Karpas-422 (cell line): Measurements from ENCODE around the gene RIMBP2. TPM values are rescaled to one million over a fixed set of nuclear protein-coding genes. Genes with fewer than 3 reads are reported as not detected.

ENCODE experiments used
- DNase-seq: peaks from one replicate; pipeline ENCODE4 v3.0.0-alpha.2; 2015
- H2AFZ ChIP-seq: fragments of 200-600 bp; sonication (generic); 2 replicates; pipeline ENCODE4 v1.6.1; 2014; ENCODE audit warnings: antibody characterized with exemption, low read length, mixed read lengths
- H3K27ac ChIP-seq: fragments of 200-600 bp; sonication (generic); 2 replicates; pipeline ENCODE4 v1.5.1; 2014; ENCODE audit warnings: mild to moderate bottlenecking, low read length, moderate library complexity
- H3K27me3 ChIP-seq: fragments of 200-600 bp; sonication (generic); 2 replicates; pipeline ENCODE4 v1.6.1; 2014; ENCODE audit warnings: low read length, mixed read lengths
- H3K36me3 ChIP-seq: fragments of 200-600 bp; sonication (generic); 2 replicates; pipeline ENCODE4 v1.6.1; 2014; ENCODE audit warnings: low read length, mixed read lengths; ENCODE audit not compliant: insufficient read depth
- H3K4me1 ChIP-seq: fragments of 200-600 bp; sonication (generic); 2 replicates; pipeline ENCODE4 v1.6.1; 2014; ENCODE audit warnings: mild to moderate bottlenecking, low read length, mixed read lengths
- H3K4me2 ChIP-seq: fragments of 200-600 bp; sonication (generic); 2 replicates; pipeline ENCODE4 v1.6.1; 2014; ENCODE audit warnings: low read length, low read depth, mild to moderate bottlenecking; ENCODE audit not compliant: poor library complexity, severe bottlenecking
- H3K4me3 ChIP-seq: fragments of 200-600 bp; sonication (generic); 2 replicates; pipeline ENCODE4 v1.5.1; 2014; ENCODE audit warnings: mild to moderate bottlenecking, antibody characterized with exemption, low read length, mixed read lengths
- H3K79me2 ChIP-seq: fragments of 200-600 bp; sonication (generic); 2 replicates; pipeline ENCODE4 v1.6.1; 2014; ENCODE audit warnings: mild to moderate bottlenecking, low read length, mixed read lengths
- H3K9ac ChIP-seq: fragments of 200-600 bp; sonication (generic); 2 replicates; pipeline ENCODE4 v1.6.0; 2014; ENCODE audit warnings: low read length
- H3K9me2 ChIP-seq: fragments of 200-600 bp; sonication (generic), shearing (Covaris generic); replicated peaks from 2 replicates; pipeline ENCODE4 v1.6.0; 2014; ENCODE audit warnings: mild to moderate bottlenecking, low read length, moderate library complexity; ENCODE audit not compliant: insufficient read depth
- H3K9me3 ChIP-seq: fragments of 300-700, 200-600 bp; sonication (generic); 2 replicates; pipeline ENCODE4 v1.6.1; 2014; ENCODE audit warnings: low read length, mixed read lengths
- H4K20me1 ChIP-seq: fragments of 200-600 bp; sonication (generic); 2 replicates; pipeline ENCODE4 v1.6.1; 2014; ENCODE audit warnings: mild to moderate bottlenecking, antibody characterized with exemption, low read length, low read depth; ENCODE audit not compliant: insufficient read depth
- total RNA-seq: library from RNA; depleted of rRNA; stranded (reverse); fragments of >200 nt; shearing (Covaris generic); gene quantifications from 2 replicates; pipeline ENCODE4 v1.2.3, GENCODE V29; 2014; ENCODE audit warnings: low replicate concordance

The RIMBP2 gene
- total RNA-seq, 1 experiment from 2014 or later: not detected

GRCh38 chr12:130559806-130560205 is 156.3 kb downstream of the RIMBP2 start:
- Histone ChIP-seq H3K9ac (no peak overlapping the region), H3K4me2 (no peak overlapping the region), H3K36me3 (no peaks in the 10 kb centered on the region), H3K4me3 (no peak overlapping the region), H3K27ac (no peak overlapping the region), H2AFZ (no peak overlapping the region), H3K79me2 (no peaks in the 10 kb centered on the region), H3K27me3 (no peaks in the 10 kb centered on the region), H3K4me1 (no peaks in the 10 kb centered on the region), H3K9me2 (no peaks in the 10 kb centered on the region), H4K20me1 (no peaks in the 10 kb centered on the region), H3K9me3 (no peaks in the 10 kb centered on the region)
- DNase-seq: no peak

GRCh38 chr12:130557886-130558765 is 158.0 kb downstream of the RIMBP2 start:
- no peak overlapping the region for H3K4me3 ChIP-seq
- H3K36me3 ChIP-seq: no peaks in the 10 kb centered on the region
- H3K27ac ChIP-seq: no peak overlapping the region
- no peaks in the 10 kb centered on the region for H3K9me3 ChIP-seq
- no peaks in the 10 kb centered on the region for H3K79me2 ChIP-seq
- H3K4me2 ChIP-seq: no peak overlapping the region
- no peak overlapping the region for H2AFZ ChIP-seq
- H3K9ac ChIP-seq: no peak overlapping the region
- H4K20me1 ChIP-seq: no peaks in the 10 kb centered on the region
- no peak for DNase-seq
- H3K9me2 ChIP-seq: no peaks in the 10 kb centered on the region
- H3K27me3 ChIP-seq: no peaks in the 10 kb centered on the region
- H3K4me1 ChIP-seq: no peaks in the 10 kb centered on the region

GRCh38 chr12:130557201-130557600 is 158.9 kb downstream of the RIMBP2 start:
- Histone ChIP-seq H3K27ac (no peak overlapping the region), H3K4me1 (no peaks in the 10 kb centered on the region), H3K4me2 (no peak overlapping the region), H3K36me3 (no peaks in the 10 kb centered on the region), H4K20me1 (no peaks in the 10 kb centered on the region), H3K9me2 (no peaks in the 10 kb centered on the region), H3K27me3 (no peaks in the 10 kb centered on the region), H2AFZ (no peak overlapping the region), H3K9me3 (no peaks in the 10 kb centered on the region), H3K9ac (no peak overlapping the region), H3K4me3 (no peak overlapping the region), H3K79me2 (no peaks in the 10 kb centered on the region)
- DNase-seq: no peak

- Histone ChIP-seq H3K4me1 (no peaks in the 10 kb centered on the region), H3K9ac (no peak overlapping the region), H3K79me2 (no peaks in the 10 kb centered on the region), H3K4me3 (no peak overlapping the region), H4K20me1 (no peaks in the 10 kb centered on the region), H3K9me2 (no peaks in the 10 kb centered on the region), H3K27me3 (no peaks in the 10 kb centered on the region), H3K4me2 (no peak overlapping the region), H2AFZ (no peak overlapping the region), H3K27ac (no peak overlapping the region), H3K9me3 (peaks cover 2% of the 10 kb centered on the region; the same call in 1 of the 2 replicates), H3K36me3 (no peaks in the 10 kb centered on the region)
- DNase-seq: no peak
These were observed 159.5 kb downstream of the RIMBP2 start for GRCh38 chr12:130556486-130557055.

GRCh38 chr12:130555628-130556485 is 160.2 kb downstream of the RIMBP2 start:
- peaks cover 4% of the 10 kb centered on the region; the same call in 1 of the 2 replicates for H3K9me3 ChIP-seq
- DNase-seq: no peak
- no peaks in the 10 kb centered on the region for H3K9me2 ChIP-seq
- H4K20me1 ChIP-seq: no peaks in the 10 kb centered on the region
- H3K4me1 ChIP-seq: no peaks in the 10 kb centered on the region
- H3K79me2 ChIP-seq: no peaks in the 10 kb centered on the region
- H3K36me3 ChIP-seq: no peaks in the 10 kb centered on the region
- H3K4me3 ChIP-seq: no peak overlapping the region
- no peak overlapping the region for H3K27ac ChIP-seq
- H3K4me2 ChIP-seq: no peak overlapping the region
- no peak overlapping the region for H2AFZ ChIP-seq
- H3K9ac ChIP-seq: no peak overlapping the region
- H3K27me3 ChIP-seq: no peaks in the 10 kb centered on the region

GRCh38 chr12:130555221-130555620 is 160.9 kb downstream of the RIMBP2 start:
- Histone ChIP-seq H3K27me3 (no peaks in the 10 kb centered on the region), H2AFZ (no peak overlapping the region), H3K9me2 (no peaks in the 10 kb centered on the region), H3K9ac (no peak overlapping the region), H3K4me2 (no peak overlapping the region), H3K27ac (no peak overlapping the region), H4K20me1 (no peaks in the 10 kb centered on the region), H3K36me3 (no peaks in the 10 kb centered on the region), H3K79me2 (no peaks in the 10 kb centered on the region), H3K9me3 (peaks cover 4% of the 10 kb centered on the region; the same call in 1 of the 2 replicates), H3K4me1 (no peaks in the 10 kb centered on the region), H3K4me3 (no peak overlapping the region)
- DNase-seq: no peak

GRCh38 chr12:130552483-130552996 is 163.6 kb downstream of the RIMBP2 start:
- Histone ChIP-seq H4K20me1 (no peaks in the 10 kb centered on the region), H3K9me2 (no peaks in the 10 kb centered on the region), H3K27me3 (no peaks in the 10 kb centered on the region), H3K79me2 (no peaks in the 10 kb centered on the region), H3K9me3 (peaks cover 4% of the 10 kb centered on the region; the same call in 1 of the 2 replicates), H3K36me3 (no peaks in the 10 kb centered on the region), H3K4me2 (no peak overlapping the region), H2AFZ (no peak overlapping the region), H3K9ac (no peak overlapping the region), H3K27ac (no peak overlapping the region), H3K4me1 (no peaks in the 10 kb centered on the region), H3K4me3 (no peak overlapping the region)
- DNase-seq: peak; percentile 51

- no peak for DNase-seq
- Histone ChIP-seq H2AFZ (no peak overlapping the region), H4K20me1 (no peaks in the 10 kb centered on the region), H3K79me2 (no peaks in the 10 kb centered on the region), H3K27ac (no peak overlapping the region), H3K9ac (no peak overlapping the region), H3K9me3 (peaks cover 4% of the 10 kb centered on the region; the same call in 1 of the 2 replicates), H3K4me3 (no peak overlapping the region), H3K27me3 (no peaks in the 10 kb centered on the region), H3K36me3 (no peaks in the 10 kb centered on the region), H3K4me1 (no peaks in the 10 kb centered on the region), H3K4me2 (no peak overlapping the region), H3K9me2 (no peaks in the 10 kb centered on the region)
These were observed 166.7 kb downstream of the RIMBP2 start for GRCh38 chr12:130549361-130549760.
